GM21526 (cell line): Measurements from ENCODE around the gene TESPA1.

ENCODE experiments used
- ATAC-seq: cut with Tn5 transposase; IDR thresholded peaks from one replicate; pipeline ENCODE4 v1.9.1; 2021; ENCODE audit warnings: moderate library complexity; ENCODE audit not compliant: unreplicated experiment, low FRiP score

The TESPA1 gene

GRCh38 chr12:54984658-54985376, at the start of gene TESPA1:
TESPA1 (minus strand) TSS chr12:54984762; CDS start chr12:54974562, 10,200 bp downstream.
- peak; percentile 93 for ATAC-seq

- ATAC-seq, result no peak
Observed at GRCh38 chr12:55034218-55034617, 49.7 kb upstream of the TESPA1 start.

- no peak for ATAC-seq
Observed at GRCh38 chr12:55025508-55025907, 40.9 kb upstream of the TESPA1 start.

GRCh38 chr12:55024575-55024974, 40.0 kb upstream of the TESPA1 start:
- no peak for ATAC-seq

- no peak for ATAC-seq
Observed at GRCh38 chr12:55019784-55020183, 35.2 kb upstream of the TESPA1 start, which contains the start of gene NEUROD4. NEUROD4 (plus strand) TSS chr12:55019974; CDS start chr12:55026440, 6,466 bp downstream.

GRCh38 chr12:55017416-55017925, 32.9 kb upstream of the TESPA1 start:
- no peak for ATAC-seq

- no peak for ATAC-seq
Observed at GRCh38 chr12:55008944-55009585, 24.5 kb upstream of the TESPA1 start.

- ATAC-seq, result no peak
Observed at GRCh38 chr12:55002355-55002754, 17.8 kb upstream of the TESPA1 start.

GRCh38 chr12:55001198-55001868, 16.8 kb upstream of the TESPA1 start:
- no peak for ATAC-seq

- no peak for ATAC-seq
Observed at GRCh38 chr12:54998958-54999510, 14.5 kb upstream of the TESPA1 start.

GRCh38 chr12:54997929-54998522, 13.5 kb upstream of the TESPA1 start:
- ATAC-seq, result no peak

- no peak for ATAC-seq
Observed at GRCh38 chr12:54996205-54996604, 11.6 kb upstream of the TESPA1 start.

GRCh38 chr12:54993181-54993835, 8.7 kb upstream of the TESPA1 start:
- peak; percentile 43 for ATAC-seq

- ATAC-seq, result peak; percentile 46
Observed at GRCh38 chr12:54991991-54992375, 7.4 kb upstream of the TESPA1 start.

GRCh38 chr12:54991161-54991990, 6.8 kb upstream of the TESPA1 start:
- peak; percentile 73 for ATAC-seq

GRCh38 chr12:54989829-54990228, 5.3 kb upstream of the TESPA1 start:
- ATAC-seq, result no peak

GRCh38 chr12:54988402-54989054, 4.0 kb upstream of the TESPA1 start:
- no peak for ATAC-seq

- ATAC-seq, result no peak
Observed at GRCh38 chr12:54987611-54988231, 3.2 kb upstream of the TESPA1 start.
